HG02763 (cell line): ENCODE measurements around the gene GAS2L1.

ENCODE experiments used
- ATAC-seq: cut with Tn5 transposase; IDR thresholded peaks from one replicate; pipeline ENCODE4 v1.9.1; 2021; ENCODE audit warnings: mild to moderate bottlenecking, moderate library complexity; ENCODE audit not compliant: unreplicated experiment

The GAS2L1 gene

GRCh38 chr22:29325785-29326315 lies 19.4 kb downstream of the GAS2L1 start:
- ATAC-seq = no peak

- ATAC-seq = no peak
Measured at GRCh38 chr22:29326481-29326880, 20.0 kb downstream of the GAS2L1 start.

- no peak for ATAC-seq
Measured at GRCh38 chr22:29327089-29327764, 20.8 kb downstream of the GAS2L1 start.

- no peak for ATAC-seq
Measured at GRCh38 chr22:29328055-29328454, 21.6 kb downstream of the GAS2L1 start.

- no peak for ATAC-seq
Measured at GRCh38 chr22:29328566-29329500, 22.4 kb downstream of the GAS2L1 start.

GRCh38 chr22:29329581-29329980 lies 23.1 kb downstream of the GAS2L1 start:
- no peak for ATAC-seq

- no peak for ATAC-seq
Measured at GRCh38 chr22:29330291-29330690, 23.8 kb downstream of the GAS2L1 start.

- no peak for ATAC-seq
Measured at GRCh38 chr22:29330753-29331152, 24.3 kb downstream of the GAS2L1 start.

GRCh38 chr22:29331213-29331612 lies 24.8 kb downstream of the GAS2L1 start:
- no peak for ATAC-seq

- ATAC-seq = no peak
Measured at GRCh38 chr22:29331658-29332300, 25.3 kb downstream of the GAS2L1 start.

- ATAC-seq = no peak
Measured at GRCh38 chr22:29332886-29333496, 26.5 kb downstream of the GAS2L1 start.

GRCh38 chr22:29334148-29334547 lies 27.7 kb downstream of the GAS2L1 start:
- no peak for ATAC-seq

GRCh38 chr22:29334696-29335344 lies 28.4 kb downstream of the GAS2L1 start:
- no peak for ATAC-seq

GRCh38 chr22:29335656-29336055 lies 29.2 kb downstream of the GAS2L1 start:
- ATAC-seq = no peak

- ATAC-seq = no peak
Measured at GRCh38 chr22:29336751-29337490, 30.5 kb downstream of the GAS2L1 start.

- ATAC-seq = no peak
Measured at GRCh38 chr22:29337631-29338284, 31.3 kb downstream of the GAS2L1 start.

- ATAC-seq = no peak
Measured at GRCh38 chr22:29338398-29338797, 31.9 kb downstream of the GAS2L1 start.

- no peak for ATAC-seq
Measured at GRCh38 chr22:29339381-29340235, 33.2 kb downstream of the GAS2L1 start.
